Stimulated activated CD4-positive, alpha-beta T cell treated with anti-CD3 and anti-CD28 coated beads, TNF-alpha, amount 100 ng/mL, for 4 hours (primary cell): Measurements from ENCODE around the gene ADCY5.

Experiments
- DNase-seq, 3 experiments: peaks; one replicate each; pipeline ENCODE4 v3.0.0-alpha.2; 2020; ENCODE audit warnings: low read depth in 3 of 3

The ADCY5 gene

DNA sequence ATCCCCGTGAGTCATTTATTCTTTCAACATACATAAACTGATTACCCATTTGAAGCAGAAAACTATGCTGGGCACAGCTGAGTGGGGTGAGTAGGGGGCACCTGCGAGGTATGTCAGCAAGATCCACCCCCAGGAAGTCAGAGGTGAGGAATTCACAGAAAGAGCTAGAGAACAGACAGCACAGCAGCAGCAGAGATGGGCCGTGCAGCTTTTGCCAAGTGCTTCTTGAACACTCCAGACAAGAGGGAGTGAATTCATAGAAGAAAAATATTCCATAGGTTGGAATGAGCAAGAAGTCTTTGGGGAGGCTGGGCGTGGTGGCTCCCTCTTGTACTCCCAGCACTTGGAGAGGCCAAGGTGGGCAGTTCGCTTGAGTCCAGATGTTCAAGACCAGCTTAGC lies 9.4 kb upstream of the ADCY5 start:
- no peak for DNase-seq

DNA sequence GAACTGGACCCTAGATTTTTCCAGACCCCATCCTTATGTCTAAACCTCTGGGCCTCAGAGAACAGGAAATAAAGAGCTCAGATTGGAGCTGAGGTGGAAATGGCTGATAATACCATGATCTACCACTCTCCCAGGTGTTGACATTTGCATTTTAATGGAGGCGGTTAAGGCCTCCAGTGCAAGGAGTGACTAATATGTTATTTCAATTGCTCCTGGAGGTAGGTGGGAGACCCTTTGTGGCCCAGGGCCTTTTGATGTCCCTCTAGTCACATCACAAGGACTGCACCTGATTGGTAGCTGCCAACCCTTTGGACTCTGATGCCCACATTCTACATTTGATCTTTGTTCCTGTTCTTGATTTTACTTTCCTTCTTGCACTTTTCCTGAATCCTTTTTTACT lies 9.0 kb upstream of the ADCY5 start:
- no peak for DNase-seq

DNA sequence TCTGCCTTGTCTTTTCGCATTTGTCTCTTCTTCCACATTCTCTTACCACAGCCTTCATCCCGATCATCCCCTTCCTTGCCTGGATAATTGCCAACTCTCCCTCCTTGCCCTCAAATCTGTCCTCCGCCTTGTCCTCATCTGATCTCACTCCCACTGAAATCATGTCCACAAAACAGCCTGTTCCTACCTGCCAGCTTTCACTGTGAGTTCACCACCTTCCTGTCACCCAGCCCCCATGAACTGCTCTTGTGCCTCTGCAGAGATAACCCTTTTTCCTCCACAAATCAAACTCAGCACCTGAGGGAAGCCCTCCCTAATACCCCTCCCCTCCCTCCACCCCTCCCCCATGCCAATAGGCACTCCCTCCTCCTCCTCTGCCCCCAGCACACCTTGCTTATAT lies 4.8 kb upstream of the ADCY5 start:
- DNase-seq, result no peak

DNA sequence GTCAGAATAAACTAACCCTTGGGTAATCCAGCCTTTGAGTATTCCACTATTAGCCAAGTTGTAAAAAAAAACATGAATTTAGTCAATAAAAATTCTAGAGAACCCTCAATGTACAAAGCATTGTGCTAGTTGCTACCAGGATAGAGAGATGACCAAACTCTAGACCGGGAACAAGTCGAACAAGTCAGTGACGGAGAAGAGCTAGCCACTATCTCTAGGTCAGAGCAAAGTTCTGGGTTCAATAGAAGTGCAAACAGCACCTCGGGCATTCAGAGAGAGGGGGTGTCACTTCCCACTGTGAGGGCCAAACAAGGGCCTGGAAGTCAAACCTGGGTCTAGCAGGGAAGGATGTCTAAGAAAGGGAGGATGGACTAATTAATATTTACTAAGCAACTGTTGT lies 2.3 kb upstream of the ADCY5 start:
- DNase-seq, result no peak

DNA sequence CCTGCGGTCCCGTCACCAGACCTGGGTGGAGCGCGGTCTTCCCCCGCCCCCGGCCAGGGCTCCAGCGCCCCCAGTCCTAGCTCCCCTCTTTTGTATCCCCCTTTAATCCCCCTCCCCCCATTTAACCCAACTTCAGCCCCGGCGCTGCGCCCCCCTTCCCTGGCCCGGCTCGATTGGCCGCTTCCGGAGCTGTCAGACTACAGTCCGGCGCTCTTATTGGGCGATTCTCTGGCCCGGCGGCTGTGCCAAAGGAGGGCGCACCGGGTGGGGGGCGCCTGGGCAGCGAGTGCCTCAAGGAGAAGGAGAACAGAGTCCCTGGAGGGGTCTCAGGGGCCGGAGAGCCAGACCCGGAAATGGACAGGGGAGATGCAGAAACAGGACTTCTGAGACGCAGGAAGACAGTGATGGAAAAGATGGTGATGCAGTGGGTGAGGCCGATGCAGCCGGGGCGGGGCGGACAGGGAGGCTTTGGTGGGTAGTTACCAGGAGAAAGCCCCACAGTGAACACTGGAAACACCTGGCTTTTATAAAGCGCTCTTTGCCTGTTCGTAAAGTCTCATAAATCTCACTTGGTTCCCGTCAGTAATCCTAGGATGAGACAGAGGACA lies 1.2 kb upstream of the ADCY5 start:
- DNase-seq, result no peak

DNA sequence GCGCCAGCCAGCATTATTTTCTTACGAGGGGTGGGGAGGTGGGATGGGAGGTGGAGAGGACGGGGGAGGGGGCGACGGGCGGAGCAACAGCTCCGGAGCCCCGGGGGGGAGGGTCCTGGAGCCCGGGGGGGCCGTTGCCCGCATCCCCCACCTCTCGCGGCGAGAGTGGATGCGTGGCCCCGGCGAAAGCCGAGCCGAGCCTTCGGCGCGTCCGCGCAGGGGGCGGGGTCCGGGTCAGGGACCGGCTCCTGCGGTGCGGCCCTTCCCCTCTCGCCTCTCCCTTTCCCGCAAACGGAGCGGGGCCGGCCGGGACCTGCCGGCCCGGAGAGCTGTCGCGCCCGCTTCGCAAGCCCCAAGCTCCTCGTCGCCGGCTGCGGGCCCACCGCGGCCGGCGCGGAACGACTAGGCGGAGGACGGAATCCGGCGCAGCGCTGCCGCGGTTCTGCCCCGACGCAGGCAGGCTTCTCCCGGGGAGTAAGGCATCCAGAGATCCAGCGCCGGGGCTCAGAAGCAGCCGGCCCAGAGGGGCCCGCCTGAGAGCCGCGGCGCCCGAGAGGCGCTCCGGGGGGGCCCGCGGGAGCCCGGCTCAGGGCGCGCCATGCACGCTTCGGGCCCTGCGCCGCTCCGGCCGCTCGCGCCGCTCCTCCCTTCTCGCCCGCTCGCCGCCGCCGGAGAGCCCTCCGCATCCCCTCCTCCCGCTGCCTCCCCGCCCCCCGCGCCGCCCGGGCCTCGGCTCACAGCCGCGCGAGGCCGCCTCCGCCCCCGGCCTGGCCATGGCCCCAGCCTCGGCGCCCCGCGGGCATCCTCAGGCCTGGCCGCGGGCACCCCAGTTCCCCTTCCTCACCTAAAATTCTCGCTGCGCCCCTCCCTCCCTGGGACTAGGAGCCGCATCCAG lies 459 bp upstream of the ADCY5 start:
- peak in 1 of 3 experiments; percentile 5 for DNase-seq

- peak in 2 of 3 experiments; percentile 9 to 24 for DNase-seq
Measured at GRCh38 chr3:123447749-123448517, 957 bp downstream of the ADCY5 start.

DNA sequence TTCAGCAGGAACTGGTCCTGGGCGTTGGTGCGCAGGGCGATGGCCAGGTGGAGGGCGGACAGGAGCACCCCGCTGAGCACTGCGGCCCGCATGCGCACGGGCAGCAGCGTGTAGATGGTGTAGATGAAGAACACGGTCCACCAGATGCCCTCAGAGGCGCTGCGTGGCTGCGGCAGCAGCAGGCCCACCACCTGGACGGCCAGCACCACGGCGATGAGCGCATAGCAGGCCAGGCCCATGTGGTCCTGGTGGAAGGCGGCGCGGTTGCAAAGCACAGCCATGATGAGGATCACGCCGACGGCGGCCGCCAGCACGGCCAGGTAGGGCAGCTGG lies 1.5 kb downstream of the ADCY5 start:
- no peak for DNase-seq

DNA sequence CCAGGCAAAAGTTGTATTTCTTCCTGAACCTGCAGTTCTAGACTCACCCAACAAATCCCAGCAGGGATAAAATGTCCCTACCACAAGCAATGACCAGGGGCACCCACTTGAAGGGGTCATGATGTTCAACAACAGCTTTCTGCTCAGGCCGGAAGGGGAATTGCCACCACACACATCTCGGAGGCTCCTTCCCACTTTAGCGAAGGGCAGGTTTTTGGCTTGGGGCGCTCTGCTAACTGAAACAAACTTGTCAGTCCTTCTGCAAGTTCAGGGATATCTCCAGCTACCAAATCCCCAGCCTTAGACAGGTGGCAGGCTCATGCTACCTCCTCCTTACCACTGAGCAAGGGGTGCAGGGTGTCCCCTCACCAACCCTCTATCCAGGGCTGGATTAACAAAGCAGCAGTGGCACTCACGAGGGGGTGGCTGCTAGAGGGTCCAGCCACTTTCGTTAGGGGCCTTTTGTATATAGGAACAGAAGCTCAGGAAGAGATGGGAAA lies 2.2 kb downstream of the ADCY5 start:
- DNase-seq, result no peak

- no peak for DNase-seq
Measured at GRCh38 chr3:123446210-123446609, 2.7 kb downstream of the ADCY5 start.

DNA sequence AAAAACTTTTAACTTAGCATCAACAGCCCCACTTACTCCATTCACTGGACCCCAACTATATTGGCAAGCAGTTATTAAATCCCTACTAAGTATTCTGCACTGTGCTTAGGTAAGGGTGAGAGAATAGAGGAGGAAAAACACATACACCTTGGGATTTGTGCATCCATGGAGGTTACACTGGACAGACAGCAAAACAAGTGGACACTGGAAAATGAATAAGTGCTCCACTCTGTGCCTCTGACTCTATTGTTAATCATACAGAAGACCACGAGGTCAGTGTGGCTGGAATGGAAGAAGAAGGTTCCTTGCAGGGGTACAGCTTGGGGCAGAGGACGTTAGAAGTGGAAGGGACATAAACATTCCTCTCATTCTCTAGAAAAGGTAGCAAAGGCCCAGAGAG lies 3.2 kb downstream of the ADCY5 start:
- no peak for DNase-seq

- no peak for DNase-seq
Measured at GRCh38 chr3:123444744-123445143, 4.1 kb downstream of the ADCY5 start.

DNA sequence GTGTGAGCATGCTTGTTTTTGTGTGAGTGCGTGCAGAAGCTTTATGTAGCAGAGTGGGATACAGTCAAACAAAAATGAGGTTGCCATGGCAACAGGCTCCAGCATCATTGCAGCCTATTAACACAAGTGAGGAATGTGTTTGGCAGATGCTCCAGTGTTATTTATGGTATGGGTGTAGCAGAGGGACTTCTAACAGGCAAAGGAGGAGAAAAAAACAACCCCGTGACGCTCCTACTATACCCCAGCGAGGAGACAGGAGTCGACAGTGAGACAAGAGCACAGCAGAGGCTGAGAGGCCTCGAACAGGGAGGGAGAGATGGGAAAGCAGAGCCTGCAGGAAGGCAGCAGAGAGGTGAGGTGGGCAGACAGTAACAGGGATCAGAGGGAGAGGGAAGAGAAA lies 4.9 kb downstream of the ADCY5 start:
- no peak for DNase-seq

DNA sequence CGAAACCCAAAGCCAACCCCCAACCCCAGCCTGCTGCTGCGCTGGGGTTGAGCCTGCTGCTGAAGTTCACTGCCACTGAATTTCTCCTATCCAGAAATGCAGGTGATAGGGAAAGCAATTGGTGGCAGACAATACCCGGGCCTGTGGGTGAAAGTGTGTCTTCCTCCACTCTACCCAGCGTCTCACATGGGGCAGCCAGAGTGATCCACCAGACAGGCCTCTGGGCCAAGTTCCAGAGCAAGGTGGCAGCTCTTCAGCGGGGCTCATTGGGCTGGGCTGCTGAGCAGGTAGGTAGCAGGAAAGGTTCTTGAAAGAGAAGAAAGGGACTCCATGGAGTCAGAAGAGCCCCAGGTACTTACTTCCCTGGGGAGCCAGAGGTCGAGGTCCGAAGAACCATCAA lies 6.0 kb downstream of the ADCY5 start:
- DNase-seq, result no peak

DNA sequence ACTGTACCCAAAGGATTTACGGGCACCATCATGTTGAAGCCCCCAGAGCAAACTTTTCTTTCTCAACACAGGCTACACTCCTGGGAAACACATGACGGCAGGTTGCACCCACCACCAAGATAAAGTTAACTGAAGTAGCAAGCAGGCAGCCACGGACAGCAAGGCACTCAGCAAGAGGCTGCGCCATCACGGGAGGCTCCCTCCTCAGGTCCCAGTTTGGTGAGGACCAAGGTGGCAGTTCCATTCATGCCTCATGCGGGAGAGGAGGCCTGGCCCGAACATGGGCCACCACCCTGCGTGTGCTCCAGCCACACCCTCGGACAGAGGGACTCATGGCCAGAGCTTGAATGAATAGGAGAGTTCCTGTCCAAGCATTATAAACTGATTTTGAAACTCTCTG lies 6.8 kb downstream of the ADCY5 start:
- DNase-seq, result no peak

DNA sequence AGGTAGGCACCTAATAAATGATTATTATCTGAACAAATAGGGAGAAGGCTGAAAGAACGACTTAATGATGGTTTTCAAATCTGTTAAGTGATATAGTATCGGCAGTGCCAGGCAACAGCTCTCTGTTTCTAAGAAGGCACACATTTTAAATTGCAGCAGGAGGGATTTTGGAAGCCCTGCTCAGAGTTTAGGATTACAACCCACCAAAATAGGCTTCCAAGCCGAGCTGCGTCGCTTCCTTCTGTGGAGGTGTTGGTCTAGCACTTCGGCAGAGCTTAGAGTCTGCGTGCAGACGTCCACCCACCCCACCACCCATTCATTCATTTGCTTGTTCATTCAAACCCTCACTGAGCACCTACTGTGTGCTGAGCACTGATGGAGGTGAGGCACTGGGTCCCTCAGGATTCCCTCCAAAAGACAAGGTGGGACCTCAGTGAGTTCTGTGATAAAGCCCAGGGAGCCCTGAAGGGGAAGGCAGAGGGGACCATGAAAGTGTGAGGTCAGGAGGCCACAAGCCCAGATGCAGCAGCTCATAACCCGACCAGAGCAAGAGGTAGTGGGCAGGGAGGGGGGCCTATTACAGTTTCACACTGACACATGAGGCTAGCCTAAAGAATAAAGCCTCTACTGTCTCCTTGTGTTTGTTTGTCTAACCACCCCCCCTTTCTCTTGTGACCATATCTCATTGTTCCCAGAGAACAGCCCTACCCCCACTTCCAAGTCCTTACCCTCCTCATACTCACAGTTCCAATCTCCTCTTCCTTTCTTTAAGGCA lies 8.9 kb downstream of the ADCY5 start:
- DNase-seq, result no peak

DNA sequence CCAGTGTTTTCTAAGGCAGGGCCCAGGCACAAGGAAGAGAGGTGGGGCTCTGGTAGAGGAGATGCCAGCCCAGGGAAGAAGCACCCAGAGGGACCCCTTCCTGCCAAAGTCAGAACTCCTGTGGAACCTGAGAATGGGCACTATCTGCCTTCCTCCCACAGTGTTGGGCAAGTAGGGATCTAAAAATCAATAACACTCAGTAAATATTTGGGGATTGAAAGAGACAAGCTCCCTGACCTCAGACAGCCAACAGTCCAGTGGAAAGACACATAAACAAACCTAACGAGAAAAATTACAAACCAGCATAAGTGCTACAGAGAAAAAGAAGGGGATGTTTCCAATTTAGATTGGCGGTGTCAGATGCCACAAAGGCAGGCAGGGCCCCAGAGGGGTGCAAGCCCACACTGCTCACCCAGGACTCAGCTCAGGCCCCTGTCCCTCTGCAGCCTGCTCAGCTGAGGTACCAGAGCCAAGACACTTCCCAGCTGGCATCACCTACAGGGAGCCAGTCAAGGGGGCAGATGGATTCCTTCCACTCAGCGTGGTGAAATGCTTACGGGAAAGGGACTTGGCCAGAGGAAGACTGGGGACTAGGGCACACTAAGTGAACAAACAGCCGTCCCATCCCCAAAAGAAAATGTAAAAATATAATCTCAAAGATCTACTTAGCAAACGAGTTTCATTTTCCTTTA lies 15.9 kb downstream of the ADCY5 start:
- no peak for DNase-seq

- no peak for DNase-seq
Measured at GRCh38 chr3:123431658-123432324, 17.1 kb downstream of the ADCY5 start.

DNA sequence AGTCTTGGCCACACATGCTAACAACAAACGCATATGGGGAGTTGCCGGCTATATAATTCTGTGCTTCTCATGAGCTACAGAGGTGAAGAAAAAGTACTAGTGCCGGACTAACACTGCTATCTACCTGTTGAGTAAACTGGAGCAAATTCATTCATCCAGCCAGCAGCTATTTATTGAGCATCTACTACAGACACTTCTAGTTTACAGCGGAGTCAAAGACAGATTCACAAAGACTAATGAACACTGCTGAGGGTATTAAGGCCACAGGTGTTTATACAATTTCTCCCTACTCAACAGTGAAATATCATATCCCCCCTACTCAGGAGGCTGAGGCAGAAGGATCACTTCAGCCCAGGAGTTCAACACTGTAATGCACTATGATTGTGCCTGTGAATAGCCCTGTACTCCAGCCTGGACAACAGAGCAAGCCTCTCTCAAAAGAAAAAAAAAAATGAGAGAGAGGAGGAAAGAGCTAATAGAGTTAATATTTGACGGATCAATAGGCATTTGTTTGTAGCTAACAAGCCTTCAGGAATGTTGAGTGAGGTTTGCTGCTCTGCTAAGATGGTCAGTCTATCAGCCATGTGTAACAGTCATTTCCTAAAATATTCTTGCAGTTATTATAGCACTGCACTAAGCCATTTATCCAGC lies 17.8 kb downstream of the ADCY5 start:
- no peak for DNase-seq

DNA sequence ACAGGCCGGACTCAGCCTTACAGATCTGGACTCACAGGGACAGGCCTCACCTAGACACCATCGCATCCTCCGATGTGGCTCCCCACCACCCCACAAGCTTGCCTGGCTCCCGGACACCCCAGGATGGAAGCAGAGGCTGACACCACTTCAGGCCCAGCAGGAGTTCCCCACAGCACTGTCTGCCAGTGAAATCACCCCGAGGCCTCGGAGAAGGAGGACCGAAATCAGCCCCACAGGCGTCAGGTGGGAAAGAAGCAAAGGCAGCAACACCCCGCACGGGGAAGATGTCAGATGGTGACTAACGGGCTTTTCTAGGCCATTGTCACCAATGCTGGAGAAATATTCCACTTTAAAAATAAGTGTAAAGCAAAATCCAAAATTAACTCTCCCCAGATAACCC lies 18.6 kb downstream of the ADCY5 start:
- no peak for DNase-seq
